Right lung (tissue), 5 donors: ENCODE results near the gene RPS21. TPM values are rescaled to one million over a fixed set of nuclear protein-coding genes. Genes with fewer than 3 reads are reported as not detected.

Source experiments
- DNase-seq, 2 donors: peaks; one replicate each; pipeline ENCODE4 v3.0.0-alpha.2; 2013
- polyA plus RNA-seq, 5 donors: library from polyadenylated mRNA; unstranded; fragments of 120-200 nt; gene quantifications; one replicate each; pipeline versions ENCODE4 v1.2.1 to v1.2.3, GENCODE V29; 2013; ENCODE audit warnings: inconsistent platforms in 1 of 5, low replicate concordance in 1 of 5; ENCODE audit not compliant: insufficient read length in 5 of 5, insufficient read depth in 1 of 5

RPS21 gene
- polyA plus RNA-seq, 5 donors, result 870 to 1,387 (median 940) TPM

GRCh38 chr20:62351469-62352401, 35.2 kb upstream of the RPS21 start:
- DNase-seq, result no peak

GRCh38 chr20:62352402-62353288, 34.3 kb upstream of the RPS21 start:
- DNase-seq, result no peak

GRCh38 chr20:62353289-62354030, 33.4 kb upstream of the RPS21 start:
- no peak for DNase-seq

GRCh38 chr20:62354031-62354808, 32.7 kb upstream of the RPS21 start:
- no peak for DNase-seq

GRCh38 chr20:62354811-62355341, 32.0 kb upstream of the RPS21 start:
- no peak for DNase-seq

- DNase-seq, result no peak
Observed at GRCh38 chr20:62355516-62355877, 31.4 kb upstream of the RPS21 start.

GRCh38 chr20:62355878-62356588, 30.9 kb upstream of the RPS21 start:
- no peak for DNase-seq

- DNase-seq, result no peak
Observed at GRCh38 chr20:62356589-62357186, 30.2 kb upstream of the RPS21 start.

GRCh38 chr20:62357187-62357667, 29.7 kb upstream of the RPS21 start:
- no peak for DNase-seq

- no peak for DNase-seq
Observed at GRCh38 chr20:62357681-62358080, 29.2 kb upstream of the RPS21 start.

- no peak for DNase-seq
Observed at GRCh38 chr20:62358171-62359042, 28.5 kb upstream of the RPS21 start.

- DNase-seq, result no peak
Observed at GRCh38 chr20:62359043-62359490, 27.8 kb upstream of the RPS21 start.

- no peak for DNase-seq
Observed at GRCh38 chr20:62359491-62360121, 27.3 kb upstream of the RPS21 start.

GRCh38 chr20:62360854-62361798, 25.8 kb upstream of the RPS21 start:
- DNase-seq, result no peak

- no peak for DNase-seq
Observed at GRCh38 chr20:62361799-62362589, 24.9 kb upstream of the RPS21 start.

- DNase-seq, result no peak
Observed at GRCh38 chr20:62362590-62362940, 24.3 kb upstream of the RPS21 start.
